ENCODE data around the gene PLCD1. TPM values are rescaled to one million over a fixed set of nuclear protein-coding genes. Genes with fewer than 3 reads are reported as not detected.

PLCD1 gene
- total and polyA plus RNA-seq, 2 of the 13 experiments (the other 11 are each of a cell fraction or from before 2014, with no cell fraction given), result 10.1 to 12.4 TPM

DNA sequence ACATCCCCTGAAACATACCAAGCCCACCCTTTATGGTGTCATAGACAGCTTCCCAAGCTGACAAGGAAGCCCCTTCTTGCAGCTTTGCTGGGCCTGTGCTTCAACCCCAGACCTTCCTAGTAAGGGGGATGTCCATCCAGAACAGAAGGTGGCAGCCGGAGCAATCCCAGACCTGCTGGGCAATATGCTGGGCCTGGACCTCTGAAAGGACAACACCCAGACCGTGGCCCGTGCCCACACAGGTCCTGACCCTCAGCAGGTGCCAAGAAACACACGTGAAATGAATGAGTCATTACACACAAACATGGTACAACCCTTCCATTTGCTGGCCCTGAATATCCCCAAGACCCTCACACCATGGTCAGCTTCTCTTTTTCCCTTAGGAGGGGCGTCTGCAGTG is 58.6 kb downstream of the PLCD1 start:
- in situ Hi-C loops (cut with HindIII; ENCODE audit: extremely low pct_ligation_motif_present, low pct_unique_long_range_greater_than_20kb), result no loop called here
- intact Hi-C loops (cut with micrococcal nuclease; ENCODE audit: unreplicated experiment), result no loop called here
- Histone ChIP-seq H2AFZ (ENCODE audit: low read length) (no peak overlapping the region), H3K4me3 (replicated peaks in 1 of 3; ENCODE audit: insufficient read depth in 1 of 3, low read depth in 2 of 3, low read length in 3 of 3) (no peak overlapping the region), H4K20me1 (ENCODE audit: insufficient read depth, low read length) (no peaks in the 10 kb centered on the region), H3K27ac (ENCODE audit: extremely low read length, insufficient read depth, low read length) (no peak overlapping the region), H3K79me2 (ENCODE audit: insufficient read depth, low read length) (peaks cover under 1% of the 10 kb centered on the region), H3K4me2 (ENCODE audit: low read depth, low read length) (no peak overlapping the region), H3K9ac (ENCODE audit: insufficient read depth, low read depth, low read length) (no peak overlapping the region), H3K27me3 (ENCODE audit: control insufficient read depth in 1 of 2, insufficient read depth in 2 of 2, low read length in 2 of 2) (no peaks in the 10 kb centered on the region), H3K36me3 (replicated peaks in 1 of 2; ENCODE audit: control insufficient read depth in 1 of 2, insufficient read depth in 2 of 2, low read length in 2 of 2) (peaks cover 34 to 83% of the 10 kb centered on the region in 2 experiments), H3K9me3 (ENCODE audit: low read length) (no peaks in the 10 kb centered on the region), H3K4me1 (ENCODE audit: insufficient read depth, low read length) (peaks cover 33% of the 10 kb centered on the region)
- DNase-seq (ENCODE audit: low spot score), result no peak
- FAIRE-seq, result no peak
- TF ChIP-seq ZNF549 (CRISPR knock-in tag; IDR thresholded peaks at IDR 0.05) (no peak), E2F5 (CRISPR knock-in tag; conservative IDR thresholded peaks at IDR 0.05) (no peak), ZNF550 (CRISPR knock-in tag; IDR thresholded peaks at IDR 0.05; ENCODE audit: borderline replicate concordance) (no peak), GTF3A (CRISPR knock-in tag; conservative IDR thresholded peaks at IDR 0.05) (no peak), ZNF772 (CRISPR knock-in tag; IDR thresholded peaks at IDR 0.05) (no peak), SNAPC5 (CRISPR knock-in tag; IDR thresholded peaks at IDR 0.05; ENCODE audit: borderline replicate concordance) (no peak), ZNF567 (CRISPR knock-in tag; IDR thresholded peaks at IDR 0.05; ENCODE audit: borderline replicate concordance) (no peak), KLF11 (CRISPR knock-in tag; IDR thresholded peaks at IDR 0.05) (no peak), ATF7-NPFF (CRISPR knock-in tag; IDR thresholded peaks at IDR 0.05; ENCODE audit: low read depth) (no peak), ZBTB38 (CRISPR knock-in tag; IDR thresholded peaks at IDR 0.05) (no peak)
- TF ChIP-seq, protein P1, sequence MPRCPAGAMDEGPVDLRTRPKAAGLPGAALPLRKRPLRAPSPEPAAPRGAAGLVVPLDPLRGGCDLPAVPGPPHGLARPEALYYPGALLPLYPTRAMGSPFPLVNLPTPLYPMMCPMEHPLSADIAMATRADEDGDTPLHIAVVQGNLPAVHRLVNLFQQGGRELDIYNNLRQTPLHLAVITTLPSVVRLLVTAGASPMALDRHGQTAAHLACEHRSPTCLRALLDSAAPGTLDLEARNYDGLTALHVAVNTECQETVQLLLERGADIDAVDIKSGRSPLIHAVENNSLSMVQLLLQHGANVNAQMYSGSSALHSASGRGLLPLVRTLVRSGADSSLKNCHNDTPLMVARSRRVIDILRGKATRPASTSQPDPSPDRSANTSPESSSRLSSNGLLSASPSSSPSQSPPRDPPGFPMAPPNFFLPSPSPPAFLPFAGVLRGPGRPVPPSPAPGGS (CRISPR knock-in tag; IDR thresholded peaks at IDR 0.05), result no peak
- no peak for ATAC-seq
- CTCF ChIA-PET (ENCODE audit: low intra/inter-chr PET ratio, low total read pairs), result no interaction called here
- no TSS peak for BruUV-seq (replicated peaks)
- POLR2A ChIA-PET, result no interaction called here
- WGBS (ENCODE audit: low lambda C conversion rate), result 100% methylated on average over 4 of the region's 5 CpGs

Data from HepG2 (cell line).